Transverse colon (tissue), 4 donors: ENCODE measurements around the gene LILRB1.

ENCODE experiments used
- CTCF ChIP-seq, 5 experiments: fragments of 200-600 bp in 3 of 5; fragments of 450-650 bp in 2 of 5; sonication (generic) in 3 of 5; IDR thresholded peaks; 1 replicate in 2 of 5; 2 replicates in 3 of 5; pipeline ENCODE4 v1.5.1; 2016 to 2017; ENCODE audit warnings: antibody characterized with exemption in 5 of 5, inconsistent platforms in 3 of 5, mild to moderate bottlenecking in 2 of 5, moderate library complexity in 1 of 5
- POLR2A ChIP-seq: fragments of 450-650 bp; IDR thresholded peaks from one replicate; pipeline ENCODE4 v1.6.1; 2016; ENCODE audit warnings: antibody characterized with exemption, mild to moderate bottlenecking, moderate library complexity
- POLR2AphosphoS5 ChIP-seq, 3 donors: sonication (generic); formaldehyde crosslinking; IDR thresholded peaks; one replicate each; pipeline ENCODE4 v1.6.1; 2016; ENCODE audit warnings: antibody characterized with exemption in 3 of 3

- TF ChIP-seq POLR2A (no peak), POLR2AphosphoS5 (IDR thresholded peaks at IDR 0.05) (no peak), CTCF (IDR thresholded peaks at IDR 0.05) (no peak)
Observed at GRCh38 chr19:54633401-54633800, 3.1 kb downstream of the LILRB1 start.
